Epithelial cell of proximal tubule (primary cell): ENCODE data around the gene LMBR1. TPM values are rescaled to one million over a fixed set of nuclear protein-coding genes. Genes with fewer than 3 reads are reported as not detected.

ENCODE experiments used
- DNase-seq: peaks from one replicate; pipeline ENCODE4 v3.0.0-alpha.2; 2011; ENCODE audit warnings: low read depth
- H3K4me3 ChIP-seq: 2 replicates; pipeline ENCODE4 v1.5.1; 2011; ENCODE audit warnings: low read depth, mild to moderate bottlenecking, low read length
- total RNA-seq: library from RNA; depleted of rRNA; stranded (reverse); fragments of >200 nt; gene quantifications from 2 replicates; pipeline ENCODE4 v1.2.3, GENCODE V29; 2015
- TF ChIP-seq, protein P1 (sequence below): conservative IDR thresholded peaks from 2 replicates; pipeline ENCODE4 v1.5.1; 2012; ENCODE audit warnings: low read depth, mild to moderate bottlenecking, low read length

Gene LMBR1
- total RNA-seq, 1 donor from 2014 or later: 34.6 TPM

DNA sequence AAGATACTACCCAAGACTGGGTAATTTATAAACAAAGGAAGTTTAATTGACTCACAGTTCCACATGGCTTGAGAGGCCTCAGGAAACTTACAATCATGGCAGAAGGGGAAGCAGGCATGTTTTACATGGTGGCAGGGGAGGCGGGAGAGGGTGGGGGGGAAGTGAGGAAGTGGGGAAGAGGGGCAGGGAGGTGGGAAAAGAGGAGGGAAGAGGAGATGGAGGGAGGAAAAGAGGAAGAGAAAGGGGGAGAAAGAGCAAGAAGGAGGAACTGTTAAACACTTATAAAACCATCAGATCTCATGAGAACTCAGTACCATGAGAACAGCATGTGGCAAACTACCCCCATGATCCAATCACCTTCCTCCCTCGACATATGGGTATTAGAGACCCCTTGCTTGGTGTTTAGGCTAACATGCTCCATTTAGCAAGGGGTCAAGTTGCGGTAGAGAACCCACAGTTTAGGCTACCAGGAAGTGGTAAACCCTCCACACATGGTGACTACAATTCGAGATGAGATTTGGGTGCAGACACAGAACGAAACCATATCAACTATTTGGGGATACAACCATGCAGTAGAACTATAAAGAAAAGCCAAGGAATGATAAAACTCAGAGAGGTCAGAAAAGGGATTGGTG is 3.5 kb upstream of the LMBR1 start:
- H3K4me3 ChIP-seq: no peak overlapping the region
- TF ChIP-seq, protein P1, sequence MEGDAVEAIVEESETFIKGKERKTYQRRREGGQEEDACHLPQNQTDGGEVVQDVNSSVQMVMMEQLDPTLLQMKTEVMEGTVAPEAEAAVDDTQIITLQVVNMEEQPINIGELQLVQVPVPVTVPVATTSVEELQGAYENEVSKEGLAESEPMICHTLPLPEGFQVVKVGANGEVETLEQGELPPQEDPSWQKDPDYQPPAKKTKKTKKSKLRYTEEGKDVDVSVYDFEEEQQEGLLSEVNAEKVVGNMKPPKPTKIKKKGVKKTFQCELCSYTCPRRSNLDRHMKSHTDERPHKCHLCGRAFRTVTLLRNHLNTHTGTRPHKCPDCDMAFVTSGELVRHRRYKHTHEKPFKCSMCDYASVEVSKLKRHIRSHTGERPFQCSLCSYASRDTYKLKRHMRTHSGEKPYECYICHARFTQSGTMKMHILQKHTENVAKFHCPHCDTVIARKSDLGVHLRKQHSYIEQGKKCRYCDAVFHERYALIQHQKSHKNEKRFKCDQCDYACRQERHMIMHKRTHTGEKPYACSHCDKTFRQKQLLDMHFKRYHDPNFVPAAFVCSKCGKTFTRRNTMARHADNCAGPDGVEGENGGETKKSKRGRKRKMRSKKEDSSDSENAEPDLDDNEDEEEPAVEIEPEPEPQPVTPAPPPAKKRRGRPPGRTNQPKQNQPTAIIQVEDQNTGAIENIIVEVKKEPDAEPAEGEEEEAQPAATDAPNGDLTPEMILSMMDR: no peak
- no peak for DNase-seq

DNA sequence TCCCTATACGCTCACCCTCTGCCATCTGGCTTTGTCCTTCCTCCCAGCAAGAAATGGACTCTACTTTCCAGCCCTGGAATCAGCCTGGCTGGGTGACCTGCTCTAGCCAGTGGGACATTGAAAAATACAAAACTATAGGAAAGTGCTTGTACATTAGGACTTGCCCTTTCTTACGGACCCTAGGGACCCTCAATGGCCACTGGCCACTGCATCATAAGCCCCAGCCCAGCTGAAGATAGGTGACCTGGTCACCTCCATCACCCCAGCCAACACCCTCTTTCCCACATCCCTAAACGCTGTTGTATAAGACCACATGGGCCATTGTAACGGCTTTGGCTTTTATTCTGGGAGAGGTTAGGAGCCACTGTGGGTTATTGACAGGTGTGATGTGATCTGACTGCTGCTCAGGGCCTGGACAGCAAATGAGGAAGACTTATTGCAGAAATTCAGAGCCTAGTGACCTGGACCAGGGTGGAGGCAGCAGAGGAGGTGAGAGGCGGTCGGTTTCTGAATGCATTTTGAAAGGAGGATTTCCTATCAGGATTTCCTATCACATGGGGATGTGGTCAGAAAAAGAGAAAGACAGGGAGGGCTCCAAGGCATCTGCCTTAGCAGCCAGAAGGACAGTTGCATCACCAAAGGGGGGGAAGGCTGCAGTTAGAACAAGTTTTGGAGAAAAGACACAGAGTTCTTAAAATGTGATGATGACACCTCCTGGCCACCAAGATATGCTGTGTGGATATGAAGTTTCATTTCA is 2.2 kb upstream of the LMBR1 start:
- H3K4me3 ChIP-seq: no peak overlapping the region
- TF ChIP-seq, protein P1: no peak
- no peak for DNase-seq

DNA sequence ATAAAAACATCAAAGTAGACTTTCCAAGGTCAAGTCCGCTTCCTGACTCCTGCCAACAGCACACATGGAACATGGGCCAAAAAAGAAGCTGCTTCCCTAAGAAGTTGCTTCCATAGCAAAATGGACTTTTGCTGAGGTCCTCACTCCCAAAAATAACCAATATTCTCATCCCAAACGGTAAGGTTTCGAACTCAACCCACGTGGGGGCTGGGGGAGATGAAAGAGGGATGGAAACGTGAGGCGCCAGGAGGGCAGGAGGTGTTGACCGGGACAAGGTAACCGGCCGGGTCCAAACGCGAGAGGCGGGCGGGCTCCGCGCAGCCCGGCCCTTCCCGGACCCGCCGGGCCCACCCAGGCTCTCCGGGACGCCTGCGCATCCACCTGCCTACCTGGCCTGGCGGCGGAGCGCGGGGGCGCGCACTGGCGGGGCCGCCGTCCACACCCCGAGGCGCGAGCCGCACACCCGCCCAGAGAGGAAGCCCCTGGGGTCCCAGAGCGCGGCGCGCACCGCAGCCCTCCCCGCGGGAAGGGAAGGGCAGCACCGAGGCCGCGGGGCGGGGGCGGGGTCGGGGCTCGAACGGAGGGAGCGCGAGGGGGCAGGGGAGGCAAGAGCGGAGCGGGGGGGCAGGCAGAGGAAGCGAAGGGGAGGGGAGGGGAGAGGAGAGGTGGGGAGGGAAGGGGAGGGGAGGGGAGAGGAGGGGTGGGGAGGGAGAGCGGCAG is 742 bp downstream of the LMBR1 start:
- TF ChIP-seq, protein P1: no peak
- DNase-seq: no peak
- peak overlapping the region; percentile 72 for H3K4me3 ChIP-seq

DNA sequence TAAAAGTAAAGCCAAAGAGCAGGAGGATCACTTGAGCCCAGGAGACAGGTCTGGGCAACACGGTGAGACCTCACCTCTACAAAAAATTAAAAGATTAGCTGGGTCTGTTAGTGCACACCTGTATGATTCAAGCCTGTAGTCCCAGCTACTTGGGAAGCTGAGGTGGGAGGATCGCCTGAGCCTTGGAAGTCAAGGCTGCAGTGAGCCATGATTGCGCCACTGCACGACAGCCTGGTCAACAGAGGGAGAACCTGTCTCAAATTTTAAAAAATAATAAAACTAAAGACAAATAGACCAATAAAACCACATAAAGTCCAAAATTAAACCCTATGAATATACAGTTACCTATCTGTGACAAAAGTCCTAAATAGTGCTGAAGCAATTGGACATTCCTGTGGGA is 3.2 kb downstream of the LMBR1 start:
- TF ChIP-seq, protein P1: no peak
- no peak overlapping the region for H3K4me3 ChIP-seq
- DNase-seq: no peak

DNA sequence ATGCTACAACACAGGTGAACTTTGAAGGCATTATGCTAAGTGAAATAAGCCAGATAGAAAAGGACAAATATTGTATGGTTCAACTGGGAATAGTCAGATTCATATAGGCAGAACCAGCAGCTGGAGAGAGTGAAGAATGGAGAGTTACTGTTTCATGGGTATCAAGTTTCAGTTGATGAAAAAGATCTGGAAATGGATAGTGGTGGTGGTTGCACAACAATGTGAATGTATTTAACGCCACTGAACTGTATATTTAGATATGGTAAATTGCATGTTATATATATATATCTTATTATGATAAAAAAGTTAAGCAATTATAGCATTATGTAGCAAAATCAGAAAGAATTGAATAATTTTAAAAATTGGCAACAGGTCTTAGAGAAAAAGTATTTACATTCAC is 3.9 kb downstream of the LMBR1 start:
- TF ChIP-seq, protein P1: no peak
- no peak overlapping the region for H3K4me3 ChIP-seq
- no peak for DNase-seq

DNA sequence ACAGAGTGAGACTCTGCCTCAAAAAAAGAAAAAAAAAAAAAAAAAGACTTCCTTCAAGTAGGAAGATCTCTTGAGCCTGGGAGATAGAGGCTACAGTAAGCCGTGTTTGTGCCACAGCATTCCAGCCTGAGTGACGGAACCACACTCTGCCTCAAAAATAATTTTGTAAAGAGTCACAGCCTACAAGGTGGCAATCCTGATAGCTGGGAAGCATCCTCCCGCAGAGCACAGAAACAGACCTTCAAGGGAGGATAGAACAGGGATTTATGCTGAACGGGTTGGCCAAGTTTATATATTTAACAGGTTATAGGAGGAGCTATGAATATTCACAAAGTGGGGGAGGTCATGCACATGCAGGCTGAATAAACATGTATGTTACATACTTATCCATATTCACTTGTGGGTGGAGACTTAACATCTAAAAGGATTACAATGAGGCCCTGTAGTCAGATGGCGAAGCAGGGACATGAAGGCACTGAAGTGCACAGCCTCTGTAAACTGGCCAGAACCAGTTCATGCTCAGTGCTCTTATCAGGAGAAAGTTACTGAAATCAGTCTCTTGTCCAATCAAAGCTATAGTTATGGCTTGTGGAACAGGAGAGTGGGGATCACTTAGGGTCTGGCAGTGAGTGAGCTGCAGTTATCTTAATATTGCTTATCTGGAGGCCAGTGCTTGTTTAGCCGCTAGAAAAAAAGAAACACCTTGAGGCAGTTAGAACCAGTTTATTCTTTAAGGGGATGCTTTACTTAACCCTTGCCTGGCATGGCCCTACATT is 6.8 kb downstream of the LMBR1 start:
- TF ChIP-seq, protein P1: no peak
- no peak for DNase-seq
- H3K4me3 ChIP-seq: no peak overlapping the region
